HepG2 (cell line): ENCODE data around the gene SEH1L. TPM values are rescaled to one million over a fixed set of nuclear protein-coding genes. Genes with fewer than 3 reads are reported as not detected.

Source experiments
- ATAC-seq: fragments of 200-7000 bp; cut with Tn5 transposase; 3 replicates; pipeline ENCODE4 v1.9.1; 2020; ENCODE audit warnings: mild to moderate bottlenecking, moderate library complexity
- BruUV-seq: library from RNA; stranded (reverse); fragments of 400-500 nt; replicated peaks from 2 replicates; lab custom pipeline; 2021; lab: Mats Ljungman, UMichigan
- CTCF ChIA-PET: fragments of 300-600 bp; formaldehyde crosslinking; extraction: SDS; loops from one replicate; lab custom pipeline; 2021; ENCODE audit warnings: low total read pairs, inconsistent platforms, low intra/inter-chr PET ratio; lab: Yijun Ruan, JAX
- POLR2A ChIA-PET: fragments of 350-600 bp; sonication (Branson Sonifier 250); formaldehyde crosslinking; loops from one replicate; lab custom pipeline; 2020; ENCODE audit warnings: antibody characterized with exemption, inconsistent platforms; lab: Yijun Ruan, JAX
- DNase-seq: peaks from one replicate; pipeline ENCODE4 v3.0.0-alpha.2; 2015; ENCODE audit warnings: low spot score
- FAIRE-seq: peaks from 3 replicates; lab custom pipeline; 2011; peaks lifted over from hg19 to GRCh38; lab: Jason Lieb, UNC
- H2AFZ ChIP-seq: one replicate; pipeline ENCODE4 v1.6.1; 2011; ENCODE audit warnings: low read length, inconsistent platforms
- H3K27ac ChIP-seq: fragments of 300-600 bp; 3 replicates; pipeline ENCODE4 v1.8.0; 2011; ENCODE audit warnings: mixed run types, mild to moderate bottlenecking, mixed read lengths, low read length, inconsistent platforms; ENCODE audit not compliant: insufficient read depth; ENCODE audit errors: extremely low read length
- H3K27me3 ChIP-seq, 2 experiments: fragments of 200-600 bp in 1 of 2; 2 replicates in 1 of 2; 3 replicates in 1 of 2; pipeline versions ENCODE4 v1.6.0 to v1.8.0; 2011; ENCODE audit warnings: low read length in 2 of 2, mild to moderate bottlenecking in 2 of 2, moderate library complexity in 2 of 2, inconsistent platforms in 1 of 2; ENCODE audit not compliant: insufficient read depth in 2 of 2, control insufficient read depth in 1 of 2
- H3K36me3 ChIP-seq, 2 experiments: fragments of 200-600 bp in 1 of 2; replicated peaks in 1 of 2; 2 replicates in 1 of 2; 3 replicates in 1 of 2; pipeline versions ENCODE4 v1.5.1 to v1.8.0; 2011; ENCODE audit warnings: low read length in 2 of 2, inconsistent platforms in 1 of 2; ENCODE audit not compliant: insufficient read depth in 2 of 2, control insufficient read depth in 1 of 2
- H3K4me1 ChIP-seq: 2 replicates; pipeline ENCODE4 v1.5.1; 2012; ENCODE audit warnings: low read length, inconsistent platforms; ENCODE audit not compliant: insufficient read depth
- H3K4me2 ChIP-seq: 2 replicates; pipeline ENCODE4 v1.6.0; 2011; ENCODE audit warnings: low read depth, low read length, inconsistent platforms
- H3K4me3 ChIP-seq, 3 experiments: fragments of 200-600 bp in 1 of 3; sonication (generic), shearing (Covaris generic) in 1 of 3; replicated peaks in 1 of 3; 2 replicates each; pipeline ENCODE4 v1.5.1; 2011 to 2016; ENCODE audit warnings: low read length in 3 of 3, inconsistent platforms in 2 of 3, low read depth in 2 of 3, mild to moderate bottlenecking in 2 of 3, control low read depth in 1 of 3, mixed read lengths in 1 of 3; ENCODE audit not compliant: insufficient read depth in 1 of 3
- H3K79me2 ChIP-seq: one replicate; pipeline ENCODE4 v1.6.1; 2011; ENCODE audit warnings: low read length, inconsistent platforms; ENCODE audit not compliant: insufficient read depth
- H3K9ac ChIP-seq: 2 replicates; pipeline ENCODE4 v1.6.0; 2011; ENCODE audit warnings: mild to moderate bottlenecking, low read depth, low read length, inconsistent platforms; ENCODE audit not compliant: insufficient read depth
- H3K9me3 ChIP-seq: 2 replicates; pipeline ENCODE4 v1.5.1; 2012; ENCODE audit warnings: mild to moderate bottlenecking, low read length
- H4K20me1 ChIP-seq: 2 replicates; pipeline ENCODE4 v1.6.0; 2011; ENCODE audit warnings: inconsistent platforms, mild to moderate bottlenecking, low read length, moderate library complexity; ENCODE audit not compliant: insufficient read depth
- CHD2 ChIP-seq: IDR thresholded peaks from 2 replicates; pipeline ENCODE4 v1.6.1; 2011; ENCODE audit warnings: low read depth, low read length, improper control_type of control experiment
- HNRNPH1 ChIP-seq: fragments of 200-400 bp; formaldehyde crosslinking; optimal IDR thresholded peaks from 2 replicates; pipeline ENCODE3; 2017; ENCODE audit warnings: mild to moderate bottlenecking, low read depth, low read length
- MTF1 ChIP-seq: sonication (generic); formaldehyde crosslinking; IDR thresholded peaks from 2 replicates; pipeline ENCODE4 v1.5.0; 2020; ENCODE audit warnings: missing genetic modification reagents
- NCOA5 ChIP-seq: sonication (generic); formaldehyde crosslinking; IDR thresholded peaks from 2 replicates; pipeline ENCODE4 v1.4.0; 2020; ENCODE audit warnings: missing genetic modification reagents
- SALL1 ChIP-seq: sonication (generic); formaldehyde crosslinking; IDR thresholded peaks from 2 replicates; pipeline ENCODE4 v1.8.0; 2022; ENCODE audit warnings: mild to moderate bottlenecking, missing genetic modification reagents
- SPEN ChIP-seq: sonication (generic); formaldehyde crosslinking; IDR thresholded peaks from 2 replicates; pipeline ENCODE4 v1.5.1; 2020; ENCODE audit warnings: low read depth, mild to moderate bottlenecking, missing genetic modification reagents
- ZBTB1 ChIP-seq: sonication (generic); formaldehyde crosslinking; IDR thresholded peaks from 2 replicates; pipeline ENCODE4 v1.4.0; 2020; ENCODE audit warnings: missing genetic modification reagents, borderline replicate concordance
- ZNF564 ChIP-seq: sonication (generic); formaldehyde crosslinking; IDR thresholded peaks from 2 replicates; pipeline ENCODE4 v1.8.1; 2023; ENCODE audit warnings: mild to moderate bottlenecking, missing genetic modification reagents
- ZNF7 ChIP-seq: IDR thresholded peaks from 2 replicates; pipeline ENCODE4 v1.6.1; 2016; ENCODE audit warnings: missing biosample characterization, missing genetic modification reagents
- ZNF709 ChIP-seq: sonication (generic); formaldehyde crosslinking; IDR thresholded peaks from 2 replicates; pipeline ENCODE4 v1.5.0; 2020; ENCODE audit warnings: mild to moderate bottlenecking, missing genetic modification reagents
- ZSCAN20 ChIP-seq: sonication (generic); formaldehyde crosslinking; IDR thresholded peaks from 2 replicates; pipeline ENCODE4 v1.4.0; 2020; ENCODE audit warnings: missing genetic modification reagents, mild to moderate bottlenecking, borderline replicate concordance
- WGBS: methylation state at CpG from one replicate; pipeline ENCODE4 v1.1.6; 2017; ENCODE audit warnings: low lambda C conversion rate; 5-methylcytosine and 5-hydroxymethylcytosine counted together
- in situ Hi-C: cut with HindIII; loops from 2 replicates; pipeline ENCODE4 v1.10.0; 2017; ENCODE audit warnings: low pct_unique_long_range_greater_than_20kb; ENCODE audit not compliant: extremely low pct_ligation_motif_present
- intact Hi-C: fragments of 100-400 bp; cut with micrococcal nuclease; formaldehyde crosslinking; loops from one replicate; pipeline ENCODE4 v1.10.0; 2022; ENCODE audit not compliant: unreplicated experiment
- polyA plus RNA-seq, 8 experiments: library from polyadenylated mRNA; depleted of rRNA in 3 of 8; stranded (reverse) in 7 of 8; unstranded in 1 of 8; fragments of >200 nt; fragmentation: Illumina TruSeq in 4 of 8; extraction: Trizol in 4 of 8; gene quantifications; 2 replicates each; pipeline versions ENCODE4 v1.2.1 to v1.2.3, GENCODE V29; 2011 to 2016; ENCODE audit warnings: low read depth in 4 of 8, missing spikeins in 1 of 8, mixed read lengths in 1 of 8; ENCODE audit not compliant: insufficient read depth in 1 of 8
- total RNA-seq, 5 experiments: library from RNA; depleted of rRNA; stranded (reverse); fragments of >200 nt; fragmentation: Illumina TruSeq; extraction: Trizol; gene quantifications; 2 replicates each; pipeline ENCODE4 v1.2.3, GENCODE V29; 2016; ENCODE audit warnings: low read depth in 1 of 5
- TF ChIP-seq, protein P1 (sequence below): sonication (generic); formaldehyde crosslinking; IDR thresholded peaks from 2 replicates; pipeline ENCODE4 v1.4.0; 2020; ENCODE audit warnings: missing genetic modification reagents
- TF ChIP-seq, protein P2 (sequence below): sonication (generic); formaldehyde crosslinking; IDR thresholded peaks from 2 replicates; pipeline ENCODE4 v1.4.0; 2020; ENCODE audit warnings: missing genetic modification reagents
- TF ChIP-seq, protein P3 (sequence below): sonication (generic); formaldehyde crosslinking; IDR thresholded peaks from 2 replicates; pipeline ENCODE4 v1.5.1; 2020; ENCODE audit warnings: missing genetic modification reagents, mild to moderate bottlenecking, borderline replicate concordance

SEH1L gene
- total and polyA plus RNA-seq, 2 of the 13 experiments (the other 11 are each of a cell fraction or from before 2014, with no cell fraction given), result 59.6 to 63.5 TPM

DNA sequence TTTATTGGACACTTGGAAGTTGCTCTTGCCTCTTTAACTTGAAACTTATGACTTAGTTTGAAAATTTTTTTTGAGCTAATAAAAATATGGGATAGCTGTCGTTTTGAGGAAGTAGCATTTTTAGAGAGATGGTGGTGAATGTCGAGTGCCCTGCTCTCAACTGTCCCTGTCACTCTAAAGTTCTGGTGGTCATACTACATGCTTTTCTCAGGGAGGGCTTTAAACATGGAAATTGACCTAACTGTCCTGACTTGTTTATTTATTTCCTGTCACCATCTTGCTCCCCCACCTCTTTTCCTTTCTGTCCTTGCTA, 59.4 kb downstream of the SEH1L start (continued):
- TF ChIP-seq, protein P1, sequence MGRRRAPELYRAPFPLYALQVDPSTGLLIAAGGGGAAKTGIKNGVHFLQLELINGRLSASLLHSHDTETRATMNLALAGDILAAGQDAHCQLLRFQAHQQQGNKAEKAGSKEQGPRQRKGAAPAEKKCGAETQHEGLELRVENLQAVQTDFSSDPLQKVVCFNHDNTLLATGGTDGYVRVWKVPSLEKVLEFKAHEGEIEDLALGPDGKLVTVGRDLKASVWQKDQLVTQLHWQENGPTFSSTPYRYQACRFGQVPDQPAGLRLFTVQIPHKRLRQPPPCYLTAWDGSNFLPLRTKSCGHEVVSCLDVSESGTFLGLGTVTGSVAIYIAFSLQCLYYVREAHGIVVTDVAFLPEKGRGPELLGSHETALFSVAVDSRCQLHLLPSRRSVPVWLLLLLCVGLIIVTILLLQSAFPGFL (CRISPR knock-in tag), result no peak
- TF ChIP-seq CHD2 (no peak), ZSCAN20 (CRISPR knock-in tag) (no peak), SPEN (no peak)

DNA sequence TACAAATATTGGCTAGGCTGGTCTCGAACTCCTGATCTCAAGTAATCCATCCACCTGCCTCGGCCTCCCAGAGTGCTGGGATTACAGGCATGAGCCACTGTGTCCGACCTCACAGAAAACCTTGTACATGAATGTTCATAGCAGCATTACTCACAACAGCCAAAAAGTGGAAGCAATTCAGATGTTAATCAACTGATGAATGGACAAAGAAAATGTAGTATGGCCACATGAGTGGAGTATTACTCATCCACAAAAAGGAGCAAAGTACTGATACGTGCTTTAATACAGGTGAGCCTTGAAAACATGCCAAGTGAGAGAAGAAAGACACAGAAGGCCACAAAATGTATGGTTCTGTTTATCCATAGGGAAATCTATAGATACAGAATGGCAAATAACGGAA, 63.9 kb downstream of the SEH1L start:
- H3K27me3 ChIP-seq, result no peaks in the 10 kb centered on the region; a peak in 1 of 5 replicates
- WGBS, result 98% methylated on average over 5 of the region's 5 CpGs
- ChIA-PET CTCF (no interaction called here), POLR2A (no interaction called here)
- DNase-seq (no peak), ATAC-seq (no peak), FAIRE-seq (no peak)
- no peaks in the 10 kb centered on the region for H3K4me1 ChIP-seq
- intact Hi-C loops (loop anchor here (2.0 kb wide), 1 partner anchor 17 kb away; no protein-coding TSS in a partner anchor), in situ Hi-C loops (loop anchor here (25.0 kb wide), 1 partner anchor 626 kb away; no protein-coding TSS in a partner anchor)
- no peak overlapping the region for H3K27ac ChIP-seq
- no peaks in the 10 kb centered on the region for H3K79me2 ChIP-seq
- no peaks in the 10 kb centered on the region for H3K9me3 ChIP-seq
- peaks cover 14 to 66% of the 10 kb centered on the region in 2 experiments for H3K36me3 ChIP-seq
- H3K4me3 ChIP-seq, result no peak overlapping the region
- H2AFZ ChIP-seq, result no peak overlapping the region
- no peak overlapping the region for H3K4me2 ChIP-seq
- no peaks in the 10 kb centered on the region for H4K20me1 ChIP-seq
- no peak overlapping the region for H3K9ac ChIP-seq
- BruUV-seq, result no TSS peak
- TF ChIP-seq NCOA5, result no peak
- TF ChIP-seq SALL1 (CRISPR knock-in tag), result no peak
- TF ChIP-seq ZBTB1 (CRISPR knock-in tag), result no peak
- TF ChIP-seq ZNF709, result no peak
- TF ChIP-seq, protein P2, sequence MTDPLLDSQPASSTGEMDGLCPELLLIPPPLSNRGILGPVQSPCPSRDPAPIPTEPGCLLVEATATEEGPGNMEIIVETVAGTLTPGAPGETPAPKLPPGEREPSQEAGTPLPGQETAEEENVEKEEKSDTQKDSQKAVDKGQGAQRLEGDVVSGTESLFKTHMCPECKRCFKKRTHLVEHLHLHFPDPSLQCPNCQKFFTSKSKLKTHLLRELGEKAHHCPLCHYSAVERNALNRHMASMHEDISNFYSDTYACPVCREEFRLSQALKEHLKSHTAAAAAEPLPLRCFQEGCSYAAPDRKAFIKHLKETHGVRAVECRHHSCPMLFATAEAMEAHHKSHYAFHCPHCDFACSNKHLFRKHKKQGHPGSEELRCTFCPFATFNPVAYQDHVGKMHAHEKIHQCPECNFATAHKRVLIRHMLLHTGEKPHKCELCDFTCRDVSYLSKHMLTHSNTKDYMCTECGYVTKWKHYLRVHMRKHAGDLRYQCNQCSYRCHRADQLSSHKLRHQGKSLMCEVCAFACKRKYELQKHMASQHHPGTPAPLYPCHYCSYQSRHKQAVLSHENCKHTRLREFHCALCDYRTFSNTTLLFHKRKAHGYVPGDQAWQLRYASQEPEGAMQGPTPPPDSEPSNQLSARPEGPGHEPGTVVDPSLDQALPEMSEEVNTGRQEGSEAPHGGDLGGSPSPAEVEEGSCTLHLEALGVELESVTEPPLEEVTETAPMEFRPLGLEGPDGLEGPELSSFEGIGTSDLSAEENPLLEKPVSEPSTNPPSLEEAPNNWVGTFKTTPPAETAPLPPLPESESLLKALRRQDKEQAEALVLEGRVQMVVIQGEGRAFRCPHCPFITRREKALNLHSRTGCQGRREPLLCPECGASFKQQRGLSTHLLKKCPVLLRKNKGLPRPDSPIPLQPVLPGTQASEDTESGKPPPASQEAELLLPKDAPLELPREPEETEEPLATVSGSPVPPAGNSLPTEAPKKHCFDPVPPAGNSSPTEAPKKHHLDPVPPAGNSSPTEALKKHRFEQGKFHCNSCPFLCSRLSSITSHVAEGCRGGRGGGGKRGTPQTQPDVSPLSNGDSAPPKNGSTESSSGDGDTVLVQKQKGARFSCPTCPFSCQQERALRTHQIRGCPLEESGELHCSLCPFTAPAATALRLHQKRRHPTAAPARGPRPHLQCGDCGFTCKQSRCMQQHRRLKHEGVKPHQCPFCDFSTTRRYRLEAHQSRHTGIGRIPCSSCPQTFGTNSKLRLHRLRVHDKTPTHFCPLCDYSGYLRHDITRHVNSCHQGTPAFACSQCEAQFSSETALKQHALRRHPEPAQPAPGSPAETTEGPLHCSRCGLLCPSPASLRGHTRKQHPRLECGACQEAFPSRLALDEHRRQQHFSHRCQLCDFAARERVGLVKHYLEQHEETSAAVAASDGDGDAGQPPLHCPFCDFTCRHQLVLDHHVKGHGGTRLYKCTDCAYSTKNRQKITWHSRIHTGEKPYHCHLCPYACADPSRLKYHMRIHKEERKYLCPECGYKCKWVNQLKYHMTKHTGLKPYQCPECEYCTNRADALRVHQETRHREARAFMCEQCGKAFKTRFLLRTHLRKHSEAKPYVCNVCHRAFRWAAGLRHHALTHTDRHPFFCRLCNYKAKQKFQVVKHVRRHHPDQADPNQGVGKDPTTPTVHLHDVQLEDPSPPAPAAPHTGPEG (CRISPR knock-in tag), result no peak
- no peak for TF ChIP-seq ZNF7 (CRISPR knock-in tag)
- TF ChIP-seq, protein P3, sequence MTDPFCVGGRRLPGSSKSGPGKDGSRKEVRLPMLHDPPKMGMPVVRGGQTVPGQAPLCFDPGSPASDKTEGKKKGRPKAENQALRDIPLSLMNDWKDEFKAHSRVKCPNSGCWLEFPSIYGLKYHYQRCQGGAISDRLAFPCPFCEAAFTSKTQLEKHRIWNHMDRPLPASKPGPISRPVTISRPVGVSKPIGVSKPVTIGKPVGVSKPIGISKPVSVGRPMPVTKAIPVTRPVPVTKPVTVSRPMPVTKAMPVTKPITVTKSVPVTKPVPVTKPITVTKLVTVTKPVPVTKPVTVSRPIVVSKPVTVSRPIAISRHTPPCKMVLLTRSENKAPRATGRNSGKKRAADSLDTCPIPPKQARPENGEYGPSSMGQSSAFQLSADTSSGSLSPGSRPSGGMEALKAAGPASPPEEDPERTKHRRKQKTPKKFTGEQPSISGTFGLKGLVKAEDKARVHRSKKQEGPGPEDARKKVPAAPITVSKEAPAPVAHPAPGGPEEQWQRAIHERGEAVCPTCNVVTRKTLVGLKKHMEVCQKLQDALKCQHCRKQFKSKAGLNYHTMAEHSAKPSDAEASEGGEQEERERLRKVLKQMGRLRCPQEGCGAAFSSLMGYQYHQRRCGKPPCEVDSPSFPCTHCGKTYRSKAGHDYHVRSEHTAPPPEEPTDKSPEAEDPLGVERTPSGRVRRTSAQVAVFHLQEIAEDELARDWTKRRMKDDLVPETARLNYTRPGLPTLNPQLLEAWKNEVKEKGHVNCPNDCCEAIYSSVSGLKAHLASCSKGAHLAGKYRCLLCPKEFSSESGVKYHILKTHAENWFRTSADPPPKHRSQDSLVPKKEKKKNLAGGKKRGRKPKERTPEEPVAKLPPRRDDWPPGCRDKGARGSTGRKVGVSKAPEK (CRISPR knock-in tag), result no peak
- TF ChIP-seq MTF1 (CRISPR knock-in tag), result no peak
- no peak for TF ChIP-seq ZNF564
- no peak for TF ChIP-seq HNRNPH1
